Measurements from ENCODE around the gene KDR.

KDR gene

GRCh38 chr4:55125087-55125721 lies at the start of gene KDR:
Gene KDR, minus strand, starts transcription at chr4:55125595. Its CDS starts 302 bp downstream, at chr4:55125293.
- DNase-seq, result no peak

- no peak for DNase-seq
Observed at GRCh38 chr4:55173580-55173979, 48.2 kb upstream of the KDR start.

- no peak for DNase-seq
Observed at GRCh38 chr4:55172694-55173287, 47.4 kb upstream of the KDR start.

- no peak for DNase-seq
Observed at GRCh38 chr4:55170462-55170861, 45.1 kb upstream of the KDR start.

GRCh38 chr4:55169352-55169961 lies 44.1 kb upstream of the KDR start:
- DNase-seq, result peak in 1 of 2 experiments; percentile 29

GRCh38 chr4:55162396-55162795 lies 37.0 kb upstream of the KDR start:
- no peak for DNase-seq

GRCh38 chr4:55161739-55162138 lies 36.3 kb upstream of the KDR start:
- no peak for DNase-seq

- DNase-seq, result no peak
Observed at GRCh38 chr4:55159851-55160250, 34.5 kb upstream of the KDR start.

- DNase-seq, result no peak
Observed at GRCh38 chr4:55158957-55159356, 33.6 kb upstream of the KDR start.

GRCh38 chr4:55157559-55158277 lies 32.3 kb upstream of the KDR start:
- no peak for DNase-seq

GRCh38 chr4:55154933-55155332 lies 29.5 kb upstream of the KDR start:
- no peak for DNase-seq

GRCh38 chr4:55154290-55154880 lies 29.0 kb upstream of the KDR start:
- no peak for DNase-seq

- DNase-seq, result no peak
Observed at GRCh38 chr4:55143858-55144257, 18.5 kb upstream of the KDR start.

- DNase-seq, result no peak
Observed at GRCh38 chr4:55138367-55138766, 13.0 kb upstream of the KDR start.

- no peak for DNase-seq
Observed at GRCh38 chr4:55136634-55137033, 11.2 kb upstream of the KDR start.

- DNase-seq, result no peak
Observed at GRCh38 chr4:55133951-55134350, 8.6 kb upstream of the KDR start.

GRCh38 chr4:55132775-55133174 lies 7.4 kb upstream of the KDR start:
- DNase-seq, result no peak

- DNase-seq, result no peak
Observed at GRCh38 chr4:55127521-55127920, 2.1 kb upstream of the KDR start.

- DNase-seq, result no peak
Observed at GRCh38 chr4:55127053-55127452, 1.7 kb upstream of the KDR start.

GRCh38 chr4:55125763-55126541 lies 557 bp upstream of the KDR start:
- DNase-seq, result no peak

GRCh38 chr4:55124322-55125076 lies 896 bp downstream of the KDR start:
- no peak for DNase-seq

GRCh38 chr4:55123791-55124190 lies 1.6 kb downstream of the KDR start:
- DNase-seq, result no peak

Measured in SHP77 (cell line).